K562 (cell line): ENCODE results near the gene TNFAIP3. TPM values are rescaled to one million over a fixed set of nuclear protein-coding genes. Genes with fewer than 3 reads are reported as not detected.

Experiments
- CREB5 ChIP-seq: fragments of 250-450 bp; sonication (Bioruptor Pico); IDR thresholded peaks from 2 replicates; pipeline ENCODE4 v1.5.0; 2020; ENCODE audit warnings: mild to moderate bottlenecking
- EHMT2 ChIP-seq: fragments of 450-650 bp; IDR thresholded peaks from 2 replicates; pipeline ENCODE4 v1.6.1; 2018; ENCODE audit warnings: antibody characterized with exemption
- ELF1 ChIP-seq: fragments of 200-800 bp; sonication (Bioruptor generic); IDR thresholded peaks from 2 replicates; pipeline ENCODE4 v1.6.1; 2016; ENCODE audit warnings: missing genetic modification characterization, missing compliant biosample characterization
- GTF2E2 ChIP-seq: fragments of 200-800 bp; sonication (Bioruptor generic); IDR thresholded peaks from 2 replicates; pipeline ENCODE4 v1.6.1; 2016; ENCODE audit warnings: missing genetic modification characterization, missing compliant biosample characterization
- RBM39 ChIP-seq: fragments of 200-400 bp; formaldehyde crosslinking; optimal IDR thresholded peaks from 2 replicates; pipeline ENCODE3; 2018; ENCODE audit warnings: low read depth, low read length
- TRIM25 ChIP-seq: fragments of 450-650 bp; IDR thresholded peaks from 2 replicates; pipeline ENCODE4 v1.7.0; 2016; ENCODE audit warnings: borderline replicate concordance
- ZBTB26 ChIP-seq: fragments of 450-650 bp; formaldehyde crosslinking; IDR thresholded peaks from 2 replicates; pipeline ENCODE4 v1.4.0; 2022; ENCODE audit warnings: missing genetic modification characterization
- ZEB2 ChIP-seq: fragments of 450-650 bp; IDR thresholded peaks from 2 replicates; pipeline ENCODE4 v1.6.1; 2016
- polyA plus RNA-seq, 8 experiments: library from polyadenylated mRNA; depleted of rRNA in 4 of 8; stranded (reverse) in 5 of 8; unstranded in 3 of 8; fragments of >200 nt; fragmentation: Nextera tagmentation in 2 of 8; fragmentation: Illumina TruSeq in 1 of 8; extraction: Ambion mirVana in 2 of 8; extraction: Trizol in 1 of 8; gene quantifications; 2 replicates each; pipeline versions ENCODE4 v1.2.1 to v1.2.3, GENCODE V29; 2011 to 2014; ENCODE audit warnings: inconsistent platforms in 1 of 8, missing spikeins in 1 of 8
- total RNA-seq, 7 experiments: library from RNA; depleted of rRNA in 6 of 7; stranded (reverse); fragments of >200 nt in 6 of 7; fragmentation: Illumina TruSeq in 2 of 7; extraction: Trizol in 2 of 7; gene quantifications; 2 replicates each; pipeline versions ENCODE4 v1.2.1 to v1.2.3, GENCODE V29; 2011 to 2021; ENCODE audit warnings: low replicate concordance in 1 of 7

Gene TNFAIP3
- total and polyA plus RNA-seq, 9 of the 15 experiments (the other 6 are each of a cell fraction or from before 2014, with no cell fraction given), result 0.79 to 17.0 (median 6.4) TPM

- no peak for TF ChIP-seq TRIM25
- 0 out of 2 replicates have a peak, but pooled peaks have one; percentile 8 for TF ChIP-seq ZEB2
- no peak for TF ChIP-seq RBM39
- no peak for TF ChIP-seq ELF1 (tag)
- TF ChIP-seq GTF2E2, result no peak
- no peak for TF ChIP-seq CREB5 (CRISPR knock-in tag)
- TF ChIP-seq EHMT2, result 0 out of 2 replicates have a peak, but pooled peaks have one; percentile 42
- 0 out of 2 replicates have a peak, but pooled peaks have one; percentile 25 for TF ChIP-seq ZBTB26 (CRISPR knock-in tag)
- TF ChIP-seq, all 486 proteins: peak for 4
Measured at GRCh38 chr6:137846274-137846673, 20.8 kb upstream of the TNFAIP3 start (continued).
